Kidney epithelial cell (primary cell): ENCODE results near the gene TRPT1. TPM values are rescaled to one million over a fixed set of nuclear protein-coding genes. Genes with fewer than 3 reads are reported as not detected.

Source experiments
- DNase-seq: peaks from one replicate; pipeline ENCODE4 v3.0.0-alpha.2; 2010; ENCODE audit warnings: low read depth
- H3K27me3 ChIP-seq: 2 replicates; pipeline ENCODE4 v1.6.0; 2011; ENCODE audit warnings: low read length; ENCODE audit not compliant: control insufficient read depth, insufficient read depth
- H3K36me3 ChIP-seq: 2 replicates; pipeline ENCODE4 v1.5.1; 2011; ENCODE audit warnings: low read length; ENCODE audit not compliant: control insufficient read depth, insufficient read depth
- H3K4me3 ChIP-seq: 2 replicates; pipeline ENCODE4 v1.5.1; 2011; ENCODE audit warnings: low read depth, mild to moderate bottlenecking, control low read depth, low read length
- CTCF ChIP-seq: IDR thresholded peaks from 2 replicates; pipeline ENCODE4 v1.5.1; 2011; ENCODE audit warnings: mild to moderate bottlenecking, moderate library complexity, low read length, control low read depth, inconsistent platforms; ENCODE audit not compliant: insufficient read depth, poor library complexity, severe bottlenecking
- total RNA-seq: library from RNA; depleted of rRNA; stranded (reverse); fragments of >200 nt; gene quantifications from 2 replicates; pipeline ENCODE4 v1.2.3, GENCODE V29; 2015

Gene TRPT1
- total RNA-seq, 1 donor from 2014 or later: 77.1 TPM

- DNase-seq: no peak
- Histone ChIP-seq H3K4me3 (no peak overlapping the region), H3K36me3 (no peaks in the 10 kb centered on the region), H3K27me3 (no peaks in the 10 kb centered on the region)
- TF ChIP-seq CTCF: no peak
These were observed 14.7 kb downstream of the TRPT1 start for GRCh38 chr11:64211181-64211872.

- no peak for DNase-seq
- TF ChIP-seq CTCF: no peak
- Histone ChIP-seq H3K4me3 (no peak overlapping the region), H3K36me3 (peaks cover 2% of the 10 kb centered on the region), H3K27me3 (no peaks in the 10 kb centered on the region)
These were observed 15.5 kb downstream of the TRPT1 start for GRCh38 chr11:64210301-64211020.

- no peak for DNase-seq
- no peak overlapping the region for H3K4me3 ChIP-seq
- no peak for TF ChIP-seq CTCF
- H3K36me3 ChIP-seq: peaks cover 2% of the 10 kb centered on the region
- H3K27me3 ChIP-seq: no peaks in the 10 kb centered on the region
These were observed 16.5 kb downstream of the TRPT1 start for GRCh38 chr11:64209563-64209843.

GRCh38 chr11:64208796-64209562, 17.0 kb downstream of the TRPT1 start:
- no peak for TF ChIP-seq CTCF
- Histone ChIP-seq H3K27me3 (no peaks in the 10 kb centered on the region), H3K4me3 (no peak overlapping the region), H3K36me3 (peaks cover 2% of the 10 kb centered on the region)
- DNase-seq: no peak

- Histone ChIP-seq H3K27me3 (no peaks in the 10 kb centered on the region), H3K4me3 (no peak overlapping the region)
- no peak for TF ChIP-seq CTCF
These were observed 17.7 kb downstream of the TRPT1 start for GRCh38 chr11:64208086-64208795.

More at GRCh38 chr11:64208086-64208795, 17.7 kb downstream of the TRPT1 start:
- no peak for DNase-seq
- peaks cover 2% of the 10 kb centered on the region for H3K36me3 ChIP-seq
